H1 (cell line): ENCODE results near the gene PCDHGB6. TPM values are rescaled to one million over a fixed set of nuclear protein-coding genes. Genes with fewer than 3 reads are reported as not detected.

Experiments used
- CTCF ChIA-PET: fragments of 300-600 bp; sonication (Branson Sonifier 250); formaldehyde crosslinking; loops from one replicate; lab custom pipeline; 2021; ENCODE audit not compliant: partially characterized antibody; lab: Charles Lee
- POLR2A ChIA-PET: fragments of 300-600 bp; sonication (Branson Sonifier 250); formaldehyde crosslinking; loops from one replicate; lab custom pipeline; 2021; ENCODE audit warnings: inconsistent platforms; ENCODE audit not compliant: partially characterized antibody; lab: Charles Lee
- DNase-seq, 2 experiments: peaks; one replicate each; pipeline versions ENCODE4 v3.0.0 to v3.0.0-alpha.2; 2010 to 2022; ENCODE audit warnings: low spot score in 2 of 2, low read depth in 1 of 2, mixed read lengths in 1 of 2
- FAIRE-seq: peaks from 2 replicates; lab custom pipeline; 2011; peaks lifted over from hg19 to GRCh38; lab: Jason Lieb, UNC
- H2AFZ ChIP-seq: 2 replicates; pipeline ENCODE4 v1.8.1; 2012; ENCODE audit warnings: low read length, inconsistent platforms
- H2AK5ac ChIP-seq: 2 replicates; pipeline ENCODE4 v1.6.1; 2013; ENCODE audit warnings: low read depth, low read length
- H2BK120ac ChIP-seq: replicated peaks from 2 replicates; pipeline ENCODE3; 2013; ENCODE audit warnings: low read depth, low read length, inconsistent platforms
- H2BK12ac ChIP-seq: 2 replicates; pipeline ENCODE4 v1.6.1; 2013; ENCODE audit warnings: low read depth, low read length
- H2BK15ac ChIP-seq: 2 replicates; pipeline ENCODE4 v1.6.1; 2013; ENCODE audit warnings: low read length
- H2BK20ac ChIP-seq: 2 replicates; pipeline ENCODE4 v1.6.1; 2013; ENCODE audit warnings: low read length
- H2BK5ac ChIP-seq: 2 replicates; pipeline ENCODE4 v1.6.1; 2013; ENCODE audit warnings: low read depth, low read length
- H3K14ac ChIP-seq: 2 replicates; pipeline ENCODE4 v1.6.1; 2013; ENCODE audit warnings: inconsistent platforms; ENCODE audit not compliant: insufficient read length
- H3K18ac ChIP-seq: 2 replicates; pipeline ENCODE4 v1.6.1; 2013; ENCODE audit warnings: low read length; ENCODE audit errors: extremely low read depth
- H3K23ac ChIP-seq: 2 replicates; pipeline ENCODE4 v1.6.1; 2013; ENCODE audit warnings: inconsistent platforms; ENCODE audit not compliant: insufficient read length
- H3K23me2 ChIP-seq: 2 replicates; pipeline ENCODE4 v1.6.1; 2013; ENCODE audit warnings: low read depth, low read length
- H3K27ac ChIP-seq: 2 replicates; pipeline ENCODE4 v1.6.1; 2011; ENCODE audit warnings: low read depth, low read length, inconsistent platforms
- H3K27me3 ChIP-seq, 4 experiments: replicated peaks in 1 of 4; 1 replicate in 1 of 4; 2 replicates in 3 of 4; pipeline versions ENCODE4 v1.6.1 to v1.8.1; 2011 to 2013; ENCODE audit warnings: low read length in 3 of 4, mild to moderate bottlenecking in 3 of 4, inconsistent platforms in 2 of 4, mixed read lengths in 2 of 4, moderate library complexity in 1 of 4; ENCODE audit not compliant: control insufficient read depth in 3 of 4, insufficient read depth in 3 of 4; ENCODE audit errors: extremely low read depth in 1 of 4
- H3K36me3 ChIP-seq, 4 experiments: 2 replicates each; pipeline versions ENCODE4 v1.6.1 to v1.8.1; 2011 to 2013; ENCODE audit warnings: mild to moderate bottlenecking in 4 of 4, low read length in 3 of 4, moderate library complexity in 2 of 4, control low read depth in 1 of 4, inconsistent platforms in 1 of 4; ENCODE audit not compliant: insufficient read depth in 4 of 4, control insufficient read depth in 2 of 4
- H3K4ac ChIP-seq: replicated peaks from 2 replicates; pipeline ENCODE3; 2013; ENCODE audit warnings: low read length, low read depth, mixed read lengths, inconsistent platforms; ENCODE audit not compliant: insufficient read length
- H3K4me1 ChIP-seq, 4 experiments: replicated peaks in 1 of 4; 1 replicate in 1 of 4; 2 replicates in 3 of 4; pipeline versions ENCODE4 v1.6.1 to v1.8.1; 2011 to 2013; ENCODE audit warnings: low read length in 3 of 4, inconsistent platforms in 2 of 4, mixed read lengths in 1 of 4; ENCODE audit not compliant: insufficient read depth in 4 of 4, control insufficient read depth in 3 of 4
- H3K4me2 ChIP-seq, 2 experiments: 2 replicates each; pipeline versions ENCODE4 v1.6.1 to v1.8.1; 2011 to 2013; ENCODE audit warnings: low read depth in 2 of 2, low read length in 2 of 2, control low read depth in 1 of 2, inconsistent platforms in 1 of 2, mild to moderate bottlenecking in 1 of 2; ENCODE audit not compliant: insufficient read depth in 1 of 2
- H3K4me3 ChIP-seq, 4 experiments: fragments of 200-600, 300-600 bp in 1 of 4; sonication (generic), shearing (Covaris generic), sonication (Bioruptor Twin) in 1 of 4; 2 replicates each; pipeline versions ENCODE4 v1.5.1 to v1.8.1; 2011 to 2016; ENCODE audit warnings: low read length in 4 of 4, low read depth in 3 of 4, control low read depth in 2 of 4, inconsistent platforms in 2 of 4, mild to moderate bottlenecking in 2 of 4, mixed read lengths in 1 of 4, moderate library complexity in 1 of 4; ENCODE audit not compliant: insufficient read depth in 2 of 4; ENCODE audit errors: extremely low read depth in 1 of 4
- H3K56ac ChIP-seq: replicated peaks from 2 replicates; pipeline ENCODE3; 2013; ENCODE audit warnings: low read depth, mild to moderate bottlenecking, mixed read lengths, low read length, inconsistent platforms; ENCODE audit not compliant: insufficient read length
- H3K79me1 ChIP-seq: 2 replicates; pipeline ENCODE4 v1.6.1; 2013; ENCODE audit warnings: low read depth, low read length, control low read depth
- H3K79me2 ChIP-seq, 2 experiments: 2 replicates each; pipeline versions ENCODE4 v1.6.1 to v1.8.1; 2012 to 2013; ENCODE audit warnings: low read length in 2 of 2, mild to moderate bottlenecking in 2 of 2, inconsistent platforms in 1 of 2; ENCODE audit not compliant: insufficient read depth in 2 of 2, control insufficient read depth in 1 of 2
- H3K9ac ChIP-seq, 4 experiments: replicated peaks in 1 of 4; 1 replicate in 1 of 4; 2 replicates in 3 of 4; pipeline versions ENCODE4 v1.6.1 to v1.8.1; 2011 to 2013; ENCODE audit warnings: low read depth in 3 of 4, low read length in 3 of 4, control low read depth in 2 of 4, mild to moderate bottlenecking in 2 of 4, moderate library complexity in 2 of 4, inconsistent platforms in 1 of 4; ENCODE audit errors: extremely low read depth in 1 of 4
- H3K9me3 ChIP-seq, 2 experiments: 2 replicates each; pipeline versions ENCODE4 v1.6.1 to v1.8.1; 2012 to 2013; ENCODE audit warnings: mild to moderate bottlenecking in 2 of 2, moderate library complexity in 2 of 2, control low read depth in 1 of 2, inconsistent platforms in 1 of 2, low read depth in 1 of 2, low read length in 1 of 2, mixed read lengths in 1 of 2; ENCODE audit not compliant: insufficient read depth in 2 of 2
- H4K20me1 ChIP-seq, 2 experiments: replicated peaks in 1 of 2; 2 replicates each; pipeline versions ENCODE3 to v1.8.1; 2011 to 2013; ENCODE audit warnings: inconsistent platforms in 2 of 2, low read length in 2 of 2, mild to moderate bottlenecking in 1 of 2; ENCODE audit not compliant: insufficient read depth in 2 of 2, control insufficient read depth in 1 of 2
- H4K5ac ChIP-seq: 2 replicates; pipeline ENCODE4 v1.6.1; 2013; ENCODE audit warnings: low read length, low read depth, mixed read lengths, inconsistent platforms; ENCODE audit not compliant: insufficient read length
- H4K8ac ChIP-seq: 2 replicates; pipeline ENCODE4 v1.8.0; 2013; ENCODE audit warnings: mild to moderate bottlenecking, moderate library complexity, low read length, inconsistent platforms; ENCODE audit not compliant: insufficient read depth; ENCODE audit errors: extremely low read depth
- H4K91ac ChIP-seq: replicated peaks from 2 replicates; pipeline ENCODE3; 2013; ENCODE audit warnings: low read length, mixed read lengths, inconsistent platforms; ENCODE audit not compliant: insufficient read length
- BACH1 ChIP-seq: IDR thresholded peaks from 2 replicates; pipeline ENCODE4 v1.6.1; 2012; ENCODE audit warnings: low read length, improper control_type of control experiment
- BRCA1 ChIP-seq: IDR thresholded peaks from 2 replicates; pipeline ENCODE4 v1.6.1; 2012; ENCODE audit warnings: low read depth, low read length, improper control_type of control experiment
- KDM4A ChIP-seq: IDR thresholded peaks from one replicate; pipeline ENCODE4 v1.7.1; 2012; ENCODE audit warnings: low read depth, mild to moderate bottlenecking, moderate library complexity, low read length, inconsistent platforms; ENCODE audit not compliant: severe bottlenecking
- RXRA ChIP-seq: IDR thresholded peaks from 2 replicates; pipeline ENCODE4 v1.6.1; 2011; ENCODE audit warnings: low read depth, mild to moderate bottlenecking, low read length, moderate library complexity; ENCODE audit not compliant: insufficient read depth
- SIN3A ChIP-seq, 2 experiments: IDR thresholded peaks in 1 of 2; conservative IDR thresholded peaks in 1 of 2; 2 replicates each; pipeline ENCODE4 v1.6.1; 2011 to 2012; ENCODE audit warnings: low read length in 2 of 2, improper control_type of control experiment in 1 of 2, low read depth in 1 of 2, mild to moderate bottlenecking in 1 of 2
- SUZ12 ChIP-seq: fragments of 200-600 bp; sonication (generic); IDR thresholded peaks from 2 replicates; pipeline ENCODE4 v1.6.1; 2012; ENCODE audit warnings: mild to moderate bottlenecking, inconsistent platforms, low read length, moderate library complexity, mixed read lengths
- TBP ChIP-seq: IDR thresholded peaks from 2 replicates; pipeline ENCODE4 v1.6.1; 2011; ENCODE audit warnings: low read depth, low read length, improper control_type of control experiment
- YY1 ChIP-seq: IDR thresholded peaks from 2 replicates; pipeline ENCODE4 v1.6.1; 2011; ENCODE audit warnings: low read depth, mild to moderate bottlenecking, low read length
- ZNF274 ChIP-seq: IDR thresholded peaks from 2 replicates; pipeline ENCODE4 v1.7.0; 2012; ENCODE audit warnings: low read length, borderline replicate concordance; ENCODE audit errors: extremely low read depth
- WGBS, 2 experiments: shearing (Covaris generic) in 1 of 2; methylation state at CpG; one replicate each; pipeline versions ENCODE4 v1.1.6 to v1.1.7; 2013 to 2015; ENCODE audit warnings: low lambda C conversion rate in 2 of 2, mixed read lengths in 2 of 2, inconsistent platforms in 1 of 2, low coverage in 1 of 2, missing lambda C conversion rate in 1 of 2; ENCODE audit not compliant: insufficient replicate concordance in 2 of 2, insufficient coverage in 1 of 2, insufficient read length in 1 of 2; ENCODE audit errors: extremely low coverage in 1 of 2, missing lambda C conversion rate in 1 of 2; 5-methylcytosine and 5-hydroxymethylcytosine counted together
- polyA plus RNA-seq, 7 experiments: library from polyadenylated mRNA; depleted of rRNA in 3 of 7; stranded (reverse) in 5 of 7; unstranded in 2 of 7; fragments of >200 nt in 5 of 7; fragments of 200-250 nt in 2 of 7; gene quantifications; 1 replicate in 5 of 7; 2 replicates in 1 of 7; 4 replicates in 1 of 7; pipeline versions ENCODE4 v1.2.1 to v1.2.3, GENCODE V29; 2011 to 2013; ENCODE audit warnings: missing spikeins in 2 of 7, mixed read lengths in 2 of 7
- total RNA-seq: library from RNA; stranded (reverse); fragmentation: NEBNext Ultra II Directional; extraction: Animal tissue kit (Norgen Biotek cat#: 25700); gene quantifications from 2 replicates; pipeline ENCODE4 v1.2.1, GENCODE V29; 2021

PCDHGB6 gene
- total and polyA plus RNA-seq, 2 of the 8 experiments (the other 6 are each of a cell fraction or from before 2014, with no cell fraction given): 3.4 to 4.1 TPM

DNA sequence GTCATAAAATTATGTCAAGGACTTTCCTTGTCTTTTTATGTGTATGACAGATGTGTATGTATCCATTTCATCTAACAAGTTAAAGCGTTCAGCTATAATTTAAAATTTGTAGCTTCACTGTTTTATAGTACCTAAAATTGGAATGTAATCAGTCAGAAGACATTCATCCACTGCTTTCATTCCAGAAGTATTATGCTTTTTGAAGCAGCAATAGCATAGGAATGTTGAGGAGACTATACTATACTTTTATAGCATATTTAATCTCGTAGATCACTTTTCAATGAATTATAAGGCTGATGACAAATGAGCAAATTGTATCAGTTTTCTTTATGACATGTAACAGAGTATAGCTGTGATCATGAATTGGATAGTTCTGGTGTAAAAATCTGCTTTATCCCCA, 29.4 kb downstream of the PCDHGB6 start:
- peaks cover 2 to 16% of the 10 kb centered on the region in 2 experiments; a peak in 2 of 4 replicates for H3K9me3 ChIP-seq
- POLR2A ChIA-PET: no interaction called here

More for the DNA sequence above, 29.4 kb downstream of the PCDHGB6 start:
- H2AFZ ChIP-seq: no peak overlapping the region
- no peak for DNase-seq
- no peak overlapping the region for H3K14ac ChIP-seq
- no peak overlapping the region for H3K56ac ChIP-seq
- H2BK5ac ChIP-seq: no peak overlapping the region
- no peak overlapping the region for H4K5ac ChIP-seq
- H2BK12ac ChIP-seq: no peak overlapping the region
- H3K27me3 ChIP-seq: no peaks in the 10 kb centered on the region
- CTCF ChIA-PET: interaction anchor here (1.0 to 4.9 kb wide), 15 partner anchors 16 to 650 kb away, joined by 3 to 22 read pairs (median 4); partner anchors contain the start of genes PCDHB14, PCDHGA10, PCDHGA11 and PCDHGA9
- H3K4ac ChIP-seq: no peak overlapping the region
- H3K9ac ChIP-seq: no peak overlapping the region
- no peak overlapping the region for H2BK15ac ChIP-seq
- H3K36me3 ChIP-seq: no peaks in the 10 kb centered on the region
- peaks cover 0 to 2% of the 10 kb centered on the region in 2 experiments for H4K20me1 ChIP-seq
- no peak overlapping the region for H2AK5ac ChIP-seq
- H3K27ac ChIP-seq: no peak overlapping the region
- no peak overlapping the region for H3K23ac ChIP-seq
- H2BK120ac ChIP-seq: no peak overlapping the region
- no peaks in the 10 kb centered on the region for H3K79me2 ChIP-seq
- H3K4me1 ChIP-seq: no peaks in the 10 kb centered on the region
- no peak overlapping the region for H3K18ac ChIP-seq
- no peak overlapping the region for H3K4me2 ChIP-seq
- H4K91ac ChIP-seq: no peak overlapping the region
- no peak overlapping the region for H3K4me3 ChIP-seq
- 88% methylated on average over 2 of the region's 2 CpGs; no CpG with 5 or more reads in 1 of the 2 experiments for WGBS, 2 experiments
- no peaks in the 10 kb centered on the region for H3K79me1 ChIP-seq
- no peak for FAIRE-seq
- TF ChIP-seq BACH1: no peak
- TF ChIP-seq TBP: no peak
- no peak for TF ChIP-seq BRCA1
- TF ChIP-seq SUZ12: no peak
- TF ChIP-seq YY1: no peak
- TF ChIP-seq KDM4A: no peak
- no peak for TF ChIP-seq ZNF274
- no peak for TF ChIP-seq SIN3A (conservative IDR thresholded peaks at IDR 0.05 in 1 of 2, IDR thresholded peaks at IDR 0.05 in 1 of 2; ENCODE audit: low read depth in 1 of 2, low read length in 2 of 2)
- no peak for TF ChIP-seq RXRA
- no peak overlapping the region for H4K8ac ChIP-seq
- no peaks in the 10 kb centered on the region for H3K23me2 ChIP-seq
- H2BK20ac ChIP-seq: no peak overlapping the region
